Hematopoietic multipotent progenitor cell treated with erythropoietin and hydrocortisone succinate and interleukin-3 and kit ligand, for 15 days (in vitro differentiated cells): ENCODE data around the gene CAD.

ENCODE experiments used
- DNase-seq: peaks from one replicate; pipeline ENCODE4 v3.0.0-alpha.2; 2015; ENCODE audit warnings: low spot score

Gene CAD

DNA sequence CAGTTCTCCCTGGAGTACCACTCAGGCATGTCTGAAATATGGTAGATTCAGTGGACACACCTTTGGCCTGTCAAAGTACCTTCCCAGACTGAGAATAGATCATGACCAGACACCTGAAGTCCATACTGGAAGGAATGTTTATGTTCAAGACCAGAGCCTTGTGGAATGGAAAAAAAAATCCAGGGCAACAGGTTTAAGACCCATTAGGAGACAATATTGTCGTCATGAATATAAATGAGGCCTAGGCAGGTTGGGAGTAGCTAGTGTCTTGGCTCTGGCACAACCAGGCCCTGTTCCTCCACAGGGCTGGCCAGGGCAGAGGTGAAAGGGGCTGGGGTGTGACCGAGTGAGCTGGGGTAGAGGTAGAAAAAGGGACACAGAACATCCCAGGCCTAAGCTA lies 18.5 kb upstream of the CAD start:
- DNase-seq, result no peak

DNA sequence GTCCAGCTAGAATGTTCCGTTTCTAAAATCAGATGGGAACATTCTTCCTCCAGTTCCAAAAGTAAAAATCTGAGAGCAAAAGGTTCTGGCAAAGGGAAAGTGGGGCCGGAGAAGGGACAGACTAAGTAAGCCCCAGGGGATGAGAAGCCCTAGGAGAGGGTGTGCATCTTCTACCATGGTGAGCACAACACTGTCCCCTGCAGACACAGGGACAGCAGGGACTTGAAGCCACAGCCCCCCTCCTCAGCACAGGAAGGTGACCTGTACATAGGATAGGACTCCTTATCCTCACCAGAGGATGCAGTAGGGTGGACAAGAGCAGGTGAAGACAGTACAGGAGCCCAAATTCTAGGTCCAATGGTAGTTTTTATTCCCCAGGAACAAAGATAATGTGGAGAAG lies 17.9 kb upstream of the CAD start:
- DNase-seq, result no peak

DNA sequence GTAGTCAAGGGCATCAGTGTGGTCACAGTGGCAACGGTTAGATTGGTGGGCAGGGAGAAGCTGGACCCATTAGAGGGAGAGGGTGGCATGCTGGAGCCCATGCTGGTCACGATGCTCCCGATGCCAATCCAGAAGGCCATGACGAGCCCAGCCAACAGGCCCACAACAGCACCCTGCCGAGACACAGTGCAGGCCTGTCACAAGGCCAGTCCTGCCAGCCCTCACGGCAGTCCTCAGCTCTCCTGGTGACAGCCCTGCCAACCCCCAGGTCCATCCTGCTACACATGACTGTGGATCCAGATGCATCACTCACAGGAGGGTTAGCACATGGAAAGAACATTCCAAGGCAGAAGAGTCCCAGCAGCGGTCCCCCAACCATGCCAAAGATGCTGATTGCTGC lies 15.5 kb upstream of the CAD start:
- no peak for DNase-seq

DNA sequence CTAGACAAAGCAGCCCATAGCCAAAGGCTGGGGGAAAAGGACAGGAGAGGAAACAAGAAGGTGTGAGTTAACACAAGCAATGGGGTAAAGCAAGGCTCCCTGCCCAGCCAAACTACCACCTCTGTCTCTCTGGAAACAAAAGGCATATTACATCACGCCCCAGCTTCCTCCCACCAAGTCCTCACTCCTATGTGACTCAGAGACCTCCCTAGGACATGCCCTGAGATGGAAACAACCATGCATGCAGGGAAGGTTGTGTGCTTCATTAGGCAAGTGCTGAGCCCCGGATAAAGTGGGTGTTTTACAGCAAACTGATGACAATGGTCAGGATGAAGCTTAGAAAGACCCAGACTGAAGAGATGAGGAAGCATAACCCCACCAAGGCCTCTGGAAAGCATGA lies 14.3 kb upstream of the CAD start:
- no peak for DNase-seq

DNA sequence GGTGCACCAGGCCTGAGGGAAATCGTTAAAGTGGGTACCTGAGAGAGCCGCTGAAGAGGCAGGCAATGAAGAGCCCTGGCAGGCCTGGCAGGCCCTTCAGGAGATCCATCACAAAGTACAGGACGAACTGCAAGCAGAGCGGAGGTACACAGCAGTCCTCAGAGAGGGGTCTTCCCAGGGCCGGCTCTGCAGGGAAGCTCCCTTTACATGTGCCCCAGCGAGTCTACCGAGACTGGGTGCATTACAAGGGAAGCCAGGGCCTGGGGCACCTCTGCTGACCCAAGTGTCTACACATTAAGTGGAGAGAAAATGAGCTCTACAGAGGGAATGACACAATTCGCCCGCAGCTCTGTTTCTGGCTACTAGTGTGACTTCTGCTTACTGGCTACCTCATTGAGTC lies 13.4 kb upstream of the CAD start:
- no peak for DNase-seq

DNA sequence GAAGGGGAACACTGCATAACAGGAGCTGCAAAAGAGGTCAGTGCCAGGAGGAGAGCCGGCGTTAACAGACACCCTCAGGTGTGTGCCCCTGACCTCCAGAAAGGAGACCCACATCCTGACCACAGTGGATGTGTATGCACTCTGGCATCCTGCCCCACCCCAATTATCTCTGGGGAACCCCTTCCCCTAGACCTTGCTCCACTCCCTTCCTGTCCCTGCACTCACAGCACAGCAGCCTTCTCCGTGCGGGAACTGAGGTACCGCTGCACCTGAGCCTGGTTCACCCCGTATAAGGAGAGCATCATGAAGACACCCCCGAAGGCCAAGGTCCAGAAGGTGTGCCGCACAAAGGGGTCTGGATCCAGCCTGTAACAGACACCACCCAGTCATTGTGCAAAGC lies 12.6 kb upstream of the CAD start:
- no peak for DNase-seq

DNA sequence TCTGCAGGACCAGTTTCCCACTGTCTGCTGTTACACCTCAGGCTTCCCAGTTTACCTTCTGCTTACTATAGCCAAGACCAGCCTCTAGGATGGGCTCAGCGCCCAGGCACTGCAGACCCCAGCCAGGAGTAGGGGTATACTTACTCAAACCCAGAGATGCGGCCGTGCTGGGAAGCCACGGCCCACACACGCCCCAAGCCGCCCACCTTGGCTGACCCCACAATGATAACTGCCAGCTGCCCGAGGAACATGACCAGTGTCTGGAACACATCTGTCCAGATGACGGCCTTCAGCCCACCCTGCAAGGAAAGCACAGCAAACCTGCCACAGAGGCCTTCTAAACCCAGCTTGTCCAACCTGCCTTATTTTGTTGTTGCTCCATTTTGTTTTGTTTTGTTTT lies 12.0 kb upstream of the CAD start:
- no peak for DNase-seq

DNA sequence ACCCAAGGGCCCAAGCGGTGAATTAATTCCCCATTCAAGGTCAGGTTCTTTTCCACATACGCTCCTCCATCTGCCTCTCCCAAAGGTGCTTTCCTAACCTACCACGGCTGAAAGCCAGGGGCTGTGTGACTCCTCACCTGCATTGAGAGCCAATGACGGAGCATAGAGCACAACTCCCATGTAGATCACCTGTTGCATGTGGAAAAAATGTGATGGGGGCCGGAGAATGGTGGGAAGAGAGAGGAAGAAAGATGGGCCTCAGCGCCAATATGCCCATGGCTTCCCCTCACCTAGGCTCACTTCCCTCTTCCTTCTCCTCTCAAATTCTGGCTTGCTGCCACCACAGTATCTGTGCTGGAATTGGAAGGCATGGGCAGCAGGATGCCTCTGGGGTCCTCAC lies 10.8 kb upstream of the CAD start:
- DNase-seq, result no peak

DNA sequence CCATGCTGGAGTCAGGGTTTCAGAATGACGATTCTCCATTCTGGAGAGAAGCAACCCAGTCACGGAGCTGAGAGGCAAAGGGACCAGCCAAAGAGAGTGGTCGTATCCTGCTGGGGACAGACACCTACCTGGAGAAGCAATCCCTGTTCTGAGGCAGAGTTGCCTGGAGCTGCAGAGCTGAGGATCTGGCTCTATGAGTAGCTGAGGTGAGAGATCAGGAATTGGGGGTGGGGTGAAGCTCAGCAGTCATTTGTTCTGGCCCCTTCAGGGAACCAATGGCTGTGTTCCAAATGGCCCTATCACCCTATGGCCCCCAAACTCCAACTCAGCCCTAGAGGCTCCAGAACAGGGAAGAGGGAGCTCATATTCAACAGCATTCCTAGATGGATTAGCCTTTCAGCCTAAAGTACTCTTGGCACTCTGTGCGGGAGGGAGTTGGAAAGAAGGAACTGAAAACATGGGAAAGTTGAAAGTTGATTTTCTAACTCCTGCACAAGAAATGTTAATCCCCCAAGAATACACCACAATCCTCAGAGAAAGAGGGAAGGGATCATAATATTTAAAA lies 8.6 kb upstream of the CAD start:
- DNase-seq, result no peak

DNA sequence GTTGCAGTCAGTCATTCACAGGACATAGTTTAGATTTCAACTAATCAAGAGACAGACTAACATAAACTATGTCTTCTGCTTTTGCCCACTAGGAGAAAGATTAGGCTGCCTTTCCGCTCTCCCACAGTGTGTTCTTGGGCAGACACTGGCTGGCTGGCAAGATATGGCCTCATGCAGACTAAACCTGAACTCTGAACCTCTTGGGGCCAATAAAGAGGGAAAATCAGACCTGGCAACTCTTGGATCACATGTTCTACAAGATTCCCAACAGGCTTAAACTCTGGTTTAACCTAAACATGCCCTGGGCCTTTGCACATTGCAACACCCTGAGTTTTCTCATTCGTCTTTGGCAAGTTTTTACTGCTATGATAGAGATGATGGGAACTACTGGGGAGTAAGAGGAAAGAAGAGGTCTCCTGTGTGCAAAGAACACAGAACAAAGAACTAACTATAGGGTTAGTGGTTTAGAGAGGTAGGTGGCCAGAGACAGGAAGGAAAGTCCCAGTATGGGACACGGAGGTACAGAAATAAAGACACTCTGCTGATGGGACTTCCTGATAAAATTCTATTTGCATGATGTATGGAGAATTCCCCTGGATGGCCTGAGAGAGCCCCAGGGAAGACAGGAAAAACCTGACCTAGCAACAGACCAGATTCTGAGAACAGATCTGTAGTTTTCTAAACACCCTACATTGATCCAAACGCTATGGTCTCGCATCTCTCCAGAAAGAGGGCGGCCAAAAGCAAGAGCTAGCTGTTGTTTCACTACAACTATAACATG lies 7.4 kb upstream of the CAD start:
- DNase-seq, result no peak

DNA sequence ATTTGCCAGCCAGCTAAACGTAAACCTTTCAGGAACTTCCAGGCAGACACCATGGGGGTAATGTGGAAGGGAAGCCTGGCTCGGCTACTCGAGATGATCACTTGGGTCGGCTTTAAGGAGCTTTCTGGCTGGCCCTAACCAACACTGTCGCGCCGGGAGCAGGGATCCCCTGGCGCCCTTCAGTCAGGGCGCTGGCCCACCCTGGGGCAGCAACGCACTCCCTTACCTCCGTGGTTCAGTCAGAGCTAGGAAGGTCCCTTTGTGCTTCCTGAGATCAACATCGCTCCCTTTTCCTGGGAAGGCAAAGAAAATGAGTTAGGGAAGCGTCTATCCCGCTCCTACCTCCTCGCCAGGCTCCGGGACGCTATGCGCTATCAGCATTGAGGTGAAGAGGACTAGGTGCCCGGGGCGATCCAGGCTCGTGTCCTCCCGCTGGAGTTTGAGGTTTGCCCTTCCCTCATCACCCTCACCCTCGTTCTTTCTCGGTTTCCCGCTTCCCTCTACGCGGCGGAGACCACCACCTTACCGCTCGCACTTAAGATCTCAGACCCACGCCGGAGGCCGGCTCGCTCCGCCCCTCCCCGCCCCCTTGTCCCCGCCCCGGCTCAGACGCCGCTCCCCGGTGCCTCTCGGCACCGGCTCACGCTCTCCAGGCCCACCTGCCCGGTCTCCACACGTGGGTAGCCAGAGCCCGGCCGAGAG lies 5.8 kb upstream of the CAD start:
- no peak for DNase-seq

DNA sequence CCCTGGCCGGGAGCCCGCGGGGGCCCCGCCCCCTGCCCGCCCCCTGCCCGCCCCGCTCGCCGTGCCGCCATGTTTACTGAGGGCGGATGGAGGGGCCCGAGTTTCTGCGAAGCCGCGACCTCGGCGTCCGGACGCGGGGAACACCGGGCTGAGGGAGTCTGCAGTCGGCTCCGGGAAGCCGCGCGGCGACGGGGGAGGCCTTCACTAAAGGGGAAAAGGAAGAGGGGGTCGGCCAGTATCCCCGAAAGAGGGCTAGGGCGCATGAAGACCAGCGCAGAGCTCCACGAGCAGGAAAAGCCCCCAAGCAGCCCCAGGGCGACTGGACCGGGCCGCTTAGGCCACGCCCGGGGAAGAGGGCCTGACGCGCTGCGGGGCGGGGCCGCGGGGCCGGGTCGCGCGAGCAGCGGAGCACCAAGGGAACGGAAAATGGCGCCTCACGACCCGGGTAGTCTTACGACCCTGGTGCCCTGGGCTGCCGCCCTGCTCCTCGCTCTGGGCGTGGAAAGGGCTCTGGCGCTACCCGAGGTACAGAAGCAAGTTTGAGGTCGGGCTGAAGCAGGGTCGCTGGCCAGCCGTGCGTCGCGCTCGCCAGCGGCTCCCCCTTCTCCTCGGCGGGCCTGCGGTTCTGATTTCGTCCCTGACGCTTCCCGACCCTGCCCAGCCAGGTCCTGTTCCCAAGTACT lies 5.1 kb upstream of the CAD start, which contains the start of the genes ATRAID and SLC5A6:
TSS of gene ATRAID (plus strand) at position 99 of the 683 bp plus-strand sequence. CDS start at position 427, 328 bp downstream.
TSS of gene SLC5A6 (minus strand) at position 326 of the 683 bp plus-strand sequence. CDS start 4,618 bp downstream, outside the sequence.
- DNase-seq, result peak; percentile 86

DNA sequence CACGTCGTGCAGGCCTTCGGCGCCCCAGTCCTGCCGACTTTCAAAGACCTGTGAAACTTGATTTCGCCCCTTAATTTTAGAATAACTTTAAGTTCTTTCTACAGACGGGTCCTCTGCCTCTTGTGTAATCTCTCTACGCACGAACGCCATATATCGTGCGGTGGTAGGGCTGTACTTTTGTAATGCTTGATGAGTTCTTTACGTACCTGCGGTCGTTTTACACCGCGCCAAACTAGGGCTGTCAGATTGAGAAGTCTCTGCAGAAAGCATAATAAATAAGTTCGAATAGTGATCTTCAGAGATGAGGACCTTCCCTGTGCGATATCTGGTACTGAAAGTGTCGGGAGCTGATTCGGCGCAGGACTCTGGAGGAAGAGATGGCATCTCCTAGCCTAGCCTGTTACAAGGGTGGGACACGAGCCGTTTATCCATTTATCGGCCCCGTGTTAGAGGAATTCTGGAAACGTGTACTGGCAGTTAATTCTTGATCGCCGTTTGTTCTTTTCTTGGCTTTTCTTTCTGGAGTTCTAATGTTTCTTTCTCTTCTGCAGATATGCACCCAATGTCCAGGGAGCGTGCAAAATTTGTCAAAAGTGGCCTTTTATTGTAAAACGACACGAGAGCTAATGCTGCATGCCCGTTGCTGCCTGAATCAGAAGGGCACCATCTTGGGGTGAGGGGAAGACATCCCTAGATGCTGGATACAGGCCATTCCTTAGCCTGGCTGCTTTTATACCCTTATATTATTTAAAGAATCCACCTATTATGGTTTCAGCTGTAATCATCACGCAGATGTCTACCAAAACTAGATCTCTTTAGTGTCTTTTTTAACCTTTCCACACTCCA lies 4.3 kb upstream of the CAD start:
- peak; percentile 45 for DNase-seq

DNA sequence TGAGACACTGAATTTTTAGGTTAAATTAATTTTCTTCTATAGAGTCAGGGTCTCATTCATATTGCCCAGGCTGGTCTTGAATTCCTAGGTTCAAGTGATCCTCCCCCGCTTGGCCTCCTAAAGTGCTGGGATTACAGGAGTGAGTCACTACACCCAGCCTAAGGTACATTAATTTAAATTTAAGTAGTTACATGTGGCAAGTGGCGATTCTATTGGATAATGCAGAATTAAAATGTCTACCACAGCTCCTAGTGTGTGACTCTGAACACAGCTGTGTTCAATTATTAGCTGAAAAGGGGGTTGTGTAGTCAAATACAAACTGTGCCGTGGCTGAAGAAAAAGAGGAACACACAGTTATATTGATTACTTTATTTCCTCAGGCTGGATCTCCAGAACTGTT lies 2.2 kb upstream of the CAD start:
- no peak for DNase-seq

DNA sequence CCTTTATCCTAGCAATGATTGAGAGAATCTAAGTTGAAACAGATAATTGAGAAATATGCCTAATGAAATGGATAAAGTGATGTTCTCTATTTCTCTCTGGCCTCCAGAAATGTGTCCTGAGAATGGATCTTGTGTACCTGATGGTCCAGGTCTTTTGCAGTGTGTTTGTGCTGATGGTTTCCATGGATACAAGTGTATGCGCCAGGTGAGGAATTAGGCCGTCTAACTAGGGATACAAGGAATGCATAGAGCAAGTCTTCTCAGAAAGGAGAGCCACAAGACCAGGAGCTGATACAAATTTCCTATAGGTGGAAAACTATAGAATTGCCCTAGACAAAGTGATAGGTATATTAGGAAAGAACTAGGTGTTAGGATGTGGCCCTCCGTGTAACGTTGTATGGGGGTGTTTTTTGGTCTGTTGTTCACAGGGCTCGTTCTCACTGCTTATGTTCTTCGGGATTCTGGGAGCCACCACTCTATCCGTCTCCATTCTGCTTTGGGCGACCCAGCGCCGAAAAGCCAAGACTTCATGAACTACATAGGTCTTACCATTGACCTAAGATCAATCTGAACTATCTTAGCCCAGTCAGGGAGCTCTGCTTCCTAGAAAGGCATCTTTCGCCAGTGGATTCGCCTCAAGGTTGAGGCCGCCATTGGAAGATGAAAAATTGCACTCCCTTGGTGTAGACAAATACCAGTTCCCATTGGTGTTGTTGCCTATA lies 592 bp upstream of the CAD start:
- DNase-seq, result no peak

DNA sequence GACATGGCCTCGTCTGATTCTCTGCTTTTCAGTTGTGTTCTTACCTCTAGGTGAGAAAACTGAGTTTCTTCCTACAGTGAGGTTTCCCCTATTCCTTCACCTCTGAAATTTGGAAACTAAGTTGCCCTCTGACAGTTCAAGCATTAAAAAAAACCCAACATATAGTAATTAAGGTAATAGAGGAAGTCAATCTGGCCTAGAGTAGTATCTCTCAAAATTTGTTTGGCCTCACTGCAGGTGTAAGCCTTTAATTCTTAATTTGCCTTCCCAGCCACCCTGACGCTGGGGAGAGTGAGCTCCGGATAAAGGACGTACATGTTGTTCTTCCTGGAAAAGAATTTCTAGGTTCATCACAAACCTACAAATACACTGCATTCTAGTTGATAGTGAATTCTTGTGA lies 1.4 kb downstream of the CAD start:
- no peak for DNase-seq

DNA sequence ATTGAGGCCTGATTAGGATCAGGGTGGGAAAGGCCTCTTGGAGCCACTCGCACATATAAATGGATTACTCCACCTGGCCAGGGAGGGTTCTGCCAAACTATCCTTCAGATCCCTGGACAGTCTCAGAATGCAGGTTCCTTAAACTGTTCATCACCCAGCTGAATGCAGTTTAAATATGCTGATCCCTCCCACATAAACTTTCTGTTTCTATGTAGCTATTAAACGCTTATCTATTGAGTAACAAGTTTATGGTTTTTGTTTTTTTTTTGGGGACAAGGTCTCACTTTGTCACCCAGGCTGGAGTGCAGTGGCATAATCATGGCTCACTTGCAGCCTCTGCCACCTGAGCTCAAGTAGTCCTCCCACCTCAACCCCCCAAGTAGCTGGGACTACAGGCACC lies 1.9 kb downstream of the CAD start:
- no peak for DNase-seq

DNA sequence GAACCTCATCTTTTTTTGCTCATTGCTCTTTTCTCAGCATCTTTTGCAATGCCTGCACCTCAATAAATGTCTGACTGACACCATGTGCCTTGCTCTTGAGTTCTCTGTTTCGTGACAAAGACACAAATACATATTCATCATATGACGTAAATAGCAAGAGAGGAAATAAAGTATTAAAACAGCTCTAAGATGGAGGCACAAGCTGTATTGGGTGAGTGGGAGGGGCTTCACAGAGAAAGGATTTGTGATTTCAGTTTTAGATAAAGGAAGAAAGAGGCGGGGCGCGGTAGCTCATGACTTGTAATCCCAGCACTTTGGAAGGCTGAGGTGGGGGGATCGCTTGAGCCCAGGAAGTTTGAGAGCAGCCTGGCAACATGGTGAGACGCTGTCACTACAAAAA lies 2.9 kb downstream of the CAD start:
- DNase-seq, result no peak

DNA sequence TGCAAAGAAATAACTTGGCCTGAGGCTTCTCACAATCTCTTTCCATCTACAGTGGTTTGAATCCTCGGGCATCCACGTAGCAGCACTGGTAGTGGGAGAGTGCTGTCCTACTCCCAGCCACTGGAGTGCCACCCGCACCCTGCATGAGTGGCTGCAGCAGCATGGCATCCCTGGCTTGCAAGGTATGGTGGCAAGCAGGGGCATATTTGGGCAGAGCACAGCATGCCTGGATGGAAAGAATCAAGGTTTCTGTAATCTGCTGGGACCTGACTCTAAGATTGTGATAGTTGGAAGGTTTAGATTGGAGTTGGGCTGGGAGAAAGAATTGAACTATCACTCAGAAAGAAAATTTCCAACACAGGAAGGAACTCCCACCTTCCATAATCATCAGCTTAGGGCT lies 4.0 kb downstream of the CAD start:
- DNase-seq, result no peak

DNA sequence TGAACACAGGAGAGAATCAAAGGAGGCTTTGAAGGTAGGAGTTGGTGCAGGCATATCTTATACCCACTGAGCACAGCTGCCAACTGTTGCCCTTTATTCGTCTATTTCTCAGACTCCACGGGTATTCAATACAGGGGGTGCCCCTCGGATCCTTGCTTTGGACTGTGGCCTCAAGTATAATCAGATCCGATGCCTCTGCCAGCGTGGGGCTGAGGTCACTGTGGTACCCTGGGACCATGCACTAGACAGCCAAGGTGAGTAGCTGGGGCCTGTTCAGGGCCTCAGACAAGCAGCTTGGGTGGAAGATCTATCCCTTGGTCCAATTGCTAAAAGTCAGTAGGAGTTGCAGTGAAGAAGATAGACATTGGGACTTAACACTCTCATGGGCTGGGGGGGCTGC lies 5.2 kb downstream of the CAD start:
- no peak for DNase-seq

DNA sequence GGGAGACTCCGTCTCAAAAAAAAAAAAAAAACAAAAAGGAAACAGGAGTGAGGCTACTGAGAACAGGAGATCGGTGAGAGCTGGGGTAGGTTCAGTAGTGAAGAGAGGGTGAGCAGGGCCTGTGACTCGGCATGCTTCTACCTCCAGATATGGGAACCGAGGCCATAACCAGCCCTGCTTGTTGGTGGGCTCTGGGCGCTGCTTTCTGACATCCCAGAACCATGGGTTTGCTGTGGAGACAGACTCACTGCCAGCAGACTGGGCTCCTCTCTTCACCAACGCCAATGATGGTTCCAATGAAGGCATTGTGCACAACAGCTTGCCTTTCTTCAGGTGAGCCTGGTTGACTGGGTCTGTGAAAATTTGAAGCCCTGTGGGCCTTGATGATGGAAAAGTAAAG lies 6.2 kb downstream of the CAD start:
- no peak for DNase-seq
